Activated T-helper 1 cell treated with anti-CD3 and anti-CD28 coated beads, Interleukin-2, amount 50 U/mL, for 16 hours (primary cell): ENCODE data around the gene TLR2.

Source experiments
- DNase-seq, 2 donors: peaks; one replicate each; pipeline ENCODE4 v3.0.0-alpha.2; 2020; ENCODE audit warnings: low read depth in 1 of 2, low spot score in 1 of 2

The TLR2 gene

DNA sequence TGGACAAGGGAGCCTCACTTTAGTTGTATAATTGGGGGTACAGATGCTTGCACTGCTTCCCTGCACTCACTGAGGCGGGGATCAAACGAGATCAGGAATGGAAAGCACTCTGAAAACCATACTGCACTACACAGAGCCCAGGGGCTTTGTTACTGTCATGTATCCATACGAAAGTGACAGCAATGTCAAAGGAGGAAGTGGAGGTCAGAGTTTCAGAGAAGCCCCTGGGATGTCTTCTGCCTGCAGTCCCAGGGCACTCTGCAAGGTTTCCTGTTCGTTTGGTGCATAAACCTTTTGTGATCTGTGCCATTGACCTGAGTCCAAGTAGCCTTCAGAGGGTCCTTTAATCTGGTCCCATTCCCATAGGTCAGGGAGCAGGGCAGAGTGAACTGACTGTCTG, 44.6 kb downstream of the TLR2 start:
- no peak for DNase-seq

DNA sequence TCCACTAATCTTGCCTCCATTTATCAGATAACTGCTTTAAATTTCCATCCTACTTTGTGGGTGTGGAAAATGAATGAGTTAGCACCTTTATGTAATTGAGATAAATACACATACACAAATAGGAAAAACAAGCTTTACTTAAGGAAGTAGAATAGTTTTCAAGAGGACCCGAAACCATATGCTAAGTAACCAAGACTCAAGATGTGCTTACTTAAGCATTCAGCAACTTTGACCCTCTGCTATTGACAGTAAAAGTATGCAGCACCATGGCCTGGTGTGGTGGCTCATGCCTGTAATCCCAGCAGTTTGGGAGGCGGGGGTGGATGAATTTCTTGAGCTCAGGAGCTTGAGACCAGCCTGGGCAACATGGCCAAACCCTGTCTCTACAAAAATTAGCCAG, 45.8 kb downstream of the TLR2 start:
- no peak for DNase-seq

DNA sequence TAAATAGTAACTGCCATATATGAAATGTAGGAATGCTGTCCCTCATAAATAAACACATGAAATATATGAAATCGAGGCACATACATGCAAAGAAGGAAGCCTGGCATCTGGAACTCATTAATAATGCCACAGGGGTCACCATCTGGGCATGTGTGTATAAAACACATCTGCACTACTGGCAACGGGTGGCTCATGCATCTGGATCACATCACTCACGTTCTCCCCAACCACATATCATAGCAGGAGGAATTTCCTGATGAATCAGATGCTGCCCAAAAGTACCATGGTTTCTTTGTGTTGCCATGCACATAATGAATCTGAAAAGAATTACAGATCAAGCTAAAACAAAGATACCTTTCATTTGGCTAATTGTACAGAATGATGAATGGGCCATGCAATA, 47.2 kb downstream of the TLR2 start:
- no peak for DNase-seq

DNA sequence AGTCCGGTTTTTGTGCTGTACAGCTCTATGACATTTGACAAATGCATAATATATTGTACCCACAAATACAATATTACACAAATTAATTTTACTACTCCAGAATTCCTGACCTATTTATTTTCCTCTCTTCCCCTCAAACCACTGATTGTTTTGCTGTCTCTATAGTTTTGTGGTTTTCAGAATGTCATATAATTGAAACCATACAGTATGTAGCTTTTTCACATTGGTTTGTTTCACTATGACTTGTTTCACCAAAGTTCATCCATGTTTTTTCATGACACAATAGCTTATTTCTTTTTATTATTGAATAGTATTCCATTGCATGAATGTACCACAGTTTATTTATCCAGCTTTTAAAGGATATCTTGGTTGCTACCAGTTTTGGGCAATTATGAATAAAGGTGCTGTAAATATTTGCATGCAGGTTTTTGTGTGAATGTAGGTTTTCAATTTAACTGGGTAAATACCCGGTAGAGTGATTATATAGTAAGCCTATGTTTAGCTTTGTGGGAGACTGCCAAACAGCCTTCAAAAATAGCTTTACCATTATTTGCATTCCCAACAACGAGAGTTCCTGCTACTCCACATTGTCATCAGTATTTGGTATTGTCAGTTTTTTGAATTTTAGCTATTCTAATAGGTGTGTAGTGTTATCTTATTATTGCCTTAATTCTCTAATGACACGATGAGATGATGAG, 49.8 kb downstream of the TLR2 start:
- DNase-seq = no peak

DNA sequence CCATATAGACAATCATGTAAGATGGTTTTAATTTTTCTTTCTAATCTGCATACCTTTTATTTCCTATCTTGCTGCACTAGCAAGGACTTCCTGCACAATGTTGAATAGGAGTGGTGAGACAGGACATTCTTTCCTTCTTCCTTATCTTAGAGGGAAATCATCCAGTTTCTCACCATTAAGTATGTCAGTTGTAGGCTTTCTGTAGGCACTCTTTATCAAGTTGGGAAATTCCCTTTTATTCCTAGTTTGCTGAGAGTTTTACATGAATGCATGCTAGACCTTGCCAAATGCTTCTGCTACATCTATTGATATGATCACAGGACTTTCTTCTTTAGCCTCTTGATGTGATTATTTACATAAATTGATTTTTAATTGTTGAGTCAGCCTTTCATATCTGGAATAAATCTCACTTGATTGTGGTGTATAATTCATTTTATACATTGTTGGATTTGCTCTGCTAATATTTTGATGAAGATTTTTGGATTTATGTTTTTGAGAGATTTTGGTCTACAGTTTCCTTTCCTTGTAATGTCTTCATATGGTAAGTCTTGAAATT, 51.9 kb downstream of the TLR2 start:
- DNase-seq = no peak

DNA sequence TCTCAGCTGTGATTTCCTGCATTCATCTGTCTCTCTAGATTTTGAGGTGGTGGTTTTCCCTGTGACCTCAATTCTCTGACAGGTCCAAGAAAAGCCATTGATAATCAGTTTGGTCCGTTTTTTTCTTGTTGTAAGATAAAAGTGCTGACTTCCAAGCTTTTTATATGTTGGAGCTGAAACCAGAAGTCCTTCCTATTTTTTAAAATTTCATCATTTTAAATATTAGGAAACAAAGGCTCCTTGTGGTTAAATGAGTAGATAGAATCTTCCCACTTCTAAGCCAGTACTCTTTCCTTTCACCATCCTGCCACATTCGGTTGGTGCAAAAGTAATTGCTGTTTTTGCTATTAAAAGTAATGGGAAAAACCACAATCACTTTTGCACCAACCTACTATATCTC, 57.5 kb downstream of the TLR2 start:
- DNase-seq = no peak

DNA sequence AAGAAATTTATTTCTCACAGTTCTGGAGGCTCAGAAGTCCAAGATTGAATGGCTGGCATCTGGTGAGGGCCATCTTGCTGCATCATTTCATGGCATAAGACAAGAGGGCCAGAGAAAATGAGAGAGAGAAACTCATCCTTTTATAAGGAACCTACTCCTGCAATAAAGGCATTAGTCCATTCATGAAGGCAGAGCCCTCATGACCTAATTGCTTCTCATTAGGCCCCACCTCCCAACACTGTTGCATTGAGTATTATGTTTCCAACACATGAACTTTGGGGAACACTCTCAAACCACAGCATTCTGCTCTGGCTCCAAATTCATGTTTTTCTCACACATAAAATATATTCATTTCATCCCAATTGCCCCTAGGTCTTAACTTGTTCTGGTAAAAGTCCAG, 61.6 kb downstream of the TLR2 start:
- no peak for DNase-seq

DNA sequence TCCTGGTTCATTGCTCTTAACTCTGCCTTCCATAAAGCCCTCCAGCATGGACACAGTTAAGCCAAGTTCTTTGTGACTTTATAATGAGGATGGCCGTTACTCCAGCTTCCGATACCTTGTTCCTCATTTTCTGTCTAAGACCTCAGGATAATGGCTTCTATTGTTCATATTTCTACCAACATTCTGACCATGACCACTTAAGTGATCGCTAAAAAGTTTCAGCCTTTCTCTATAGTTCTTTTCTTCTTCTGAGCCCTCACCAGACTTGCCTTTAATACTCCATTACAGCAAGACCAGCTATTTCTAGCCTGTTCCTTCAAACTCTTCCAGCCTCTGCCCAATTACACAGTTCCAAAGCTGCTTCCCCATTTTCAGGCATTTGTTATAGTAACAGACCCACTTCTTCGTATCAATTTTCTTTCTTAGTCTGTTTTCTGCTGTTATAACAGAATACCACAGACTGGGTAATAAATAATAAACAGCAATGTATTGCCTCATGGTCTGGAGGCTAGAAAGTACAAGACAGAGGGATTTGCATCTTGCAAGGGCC, 63.4 kb downstream of the TLR2 start:
- no peak for DNase-seq

DNA sequence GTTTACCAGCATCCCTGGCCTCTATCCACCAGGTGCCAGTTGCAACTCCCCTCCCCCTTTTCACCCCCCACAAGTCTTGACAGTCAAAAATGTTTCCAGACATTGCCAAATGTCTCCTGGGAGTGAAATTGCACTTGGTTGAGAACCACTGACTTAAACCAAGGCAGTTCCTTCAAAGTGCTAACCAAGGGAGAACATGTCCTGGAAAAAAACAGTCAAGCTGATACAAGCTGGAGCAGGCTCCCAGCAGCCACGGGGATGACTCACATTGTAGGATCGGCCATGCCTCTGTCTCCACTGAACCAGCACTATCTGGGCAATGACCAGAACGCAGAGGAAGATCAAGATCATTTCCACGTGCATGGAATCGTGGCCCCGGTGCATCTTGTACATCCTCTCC, 64.3 kb downstream of the TLR2 start:
- no peak for DNase-seq

DNA sequence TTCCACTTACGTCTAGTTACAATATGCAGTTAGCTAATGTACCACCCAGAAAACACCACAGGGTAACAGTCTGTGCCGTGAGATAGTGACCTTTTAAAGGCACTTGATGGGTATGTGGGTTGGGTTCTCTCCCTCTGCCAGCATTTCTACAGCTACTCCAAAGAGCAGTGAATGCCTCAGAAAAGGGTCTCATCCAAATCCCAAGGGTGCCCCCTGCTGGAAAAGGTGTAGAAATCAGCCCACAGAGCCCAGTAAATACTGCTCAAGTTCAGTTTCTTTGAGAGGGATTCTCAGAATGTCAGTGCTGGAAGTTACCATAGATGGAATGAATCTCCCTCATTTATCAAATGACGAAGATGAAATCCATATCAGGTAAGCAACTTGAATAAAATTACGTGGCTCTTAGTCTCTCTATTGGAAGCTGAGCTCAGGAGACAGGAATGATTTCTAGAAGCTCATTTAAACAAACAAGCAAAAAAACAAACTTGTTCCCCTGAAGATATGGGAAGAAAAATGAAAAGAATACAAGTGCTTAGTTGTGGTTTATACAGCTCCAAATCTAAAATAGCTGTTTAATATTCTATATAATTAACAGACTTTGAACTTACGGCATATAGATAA, 66.2 kb downstream of the TLR2 start:
- peak in 1 of 2 donors; percentile 26 for DNase-seq

DNA sequence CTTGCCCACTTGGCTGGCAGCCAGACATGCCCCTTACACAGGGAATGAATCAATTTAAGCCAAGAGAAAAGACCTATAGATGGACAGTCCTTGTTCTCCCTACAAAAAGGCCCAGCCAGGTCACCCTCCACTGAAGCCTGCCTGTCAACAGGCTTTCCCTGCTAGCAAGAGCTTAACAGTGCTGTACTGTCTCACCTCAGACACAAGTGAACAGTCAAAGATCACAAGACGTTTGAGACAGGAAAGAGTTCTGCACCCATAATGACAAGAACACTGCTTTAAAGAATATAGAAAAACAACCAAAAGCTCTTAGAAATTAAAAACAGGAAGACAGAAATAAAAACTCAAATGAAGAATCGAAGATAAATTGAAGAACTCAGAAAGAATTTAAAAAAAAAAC, 71.1 kb downstream of the TLR2 start:
- DNase-seq = no peak
